GM19455 (cell line): ENCODE measurements around the gene OXLD1.

ENCODE experiments used
- ATAC-seq: cut with Tn5 transposase; IDR thresholded peaks from one replicate; pipeline ENCODE4 v1.9.1; 2021; ENCODE audit not compliant: unreplicated experiment

The OXLD1 gene

DNA sequence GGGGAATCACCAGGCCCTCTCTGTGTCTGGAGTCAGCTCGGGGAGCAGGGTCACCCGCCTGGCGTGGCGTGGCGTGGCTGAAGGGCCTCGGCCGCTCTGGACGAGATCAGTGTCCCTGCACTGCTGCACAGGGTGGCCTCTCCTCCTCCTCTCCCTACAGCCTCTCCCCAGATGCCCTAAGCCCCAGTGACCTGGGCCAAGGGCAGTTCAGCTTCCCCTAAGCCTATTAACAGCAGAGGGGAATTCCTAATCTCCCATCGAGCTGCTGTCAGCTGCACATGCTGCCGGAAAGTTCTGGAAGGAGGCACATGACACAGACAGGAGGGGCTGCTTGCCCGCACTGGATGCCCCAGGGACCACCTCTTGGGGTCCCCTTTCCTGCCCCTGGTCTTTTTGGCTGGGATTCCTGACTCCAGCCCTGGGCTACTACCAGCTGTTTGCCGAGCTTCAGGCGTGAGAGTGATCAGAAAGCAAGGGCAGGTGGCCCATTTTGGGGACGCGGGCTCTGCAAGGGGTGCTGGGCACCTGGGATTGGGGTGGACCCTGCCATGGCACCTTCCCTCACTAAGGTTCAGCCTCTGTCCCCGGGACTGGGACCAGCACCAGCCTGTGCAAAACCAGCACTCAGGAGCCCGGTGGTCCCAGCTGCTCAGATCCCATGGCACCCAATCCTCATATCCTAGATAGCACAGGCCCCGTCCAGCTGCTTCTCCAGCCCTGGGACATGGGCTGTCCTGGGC, 10.9 kb downstream of the OXLD1 start:
- ATAC-seq, result no peak

GRCh38 chr17:81652906-81653771, 13.3 kb downstream of the OXLD1 start:
- ATAC-seq, result no peak

- ATAC-seq, result no peak
Observed at GRCh38 chr17:81651692-81652091, 14.7 kb downstream of the OXLD1 start.

DNA sequence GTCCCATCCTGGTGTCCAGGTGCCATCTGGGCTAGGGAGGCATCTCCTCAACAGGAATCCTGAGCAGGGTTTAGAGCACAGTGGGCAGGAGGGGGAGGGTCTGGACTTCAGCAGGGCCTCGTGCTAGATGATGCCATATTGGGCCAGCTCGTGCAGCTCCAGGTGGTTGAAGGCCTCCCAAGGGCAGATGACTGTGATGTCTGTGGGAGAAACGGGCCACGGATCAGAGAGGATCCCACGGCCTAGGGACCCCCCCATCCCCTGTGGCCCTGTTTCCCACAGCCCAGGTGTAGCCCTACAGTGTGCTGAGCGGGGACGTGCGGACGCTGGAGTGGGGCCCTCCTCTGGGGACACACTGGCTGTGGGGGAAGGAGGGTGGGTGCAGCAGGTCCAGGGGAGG, 15.5 kb downstream of the OXLD1 start:
- no peak for ATAC-seq

DNA sequence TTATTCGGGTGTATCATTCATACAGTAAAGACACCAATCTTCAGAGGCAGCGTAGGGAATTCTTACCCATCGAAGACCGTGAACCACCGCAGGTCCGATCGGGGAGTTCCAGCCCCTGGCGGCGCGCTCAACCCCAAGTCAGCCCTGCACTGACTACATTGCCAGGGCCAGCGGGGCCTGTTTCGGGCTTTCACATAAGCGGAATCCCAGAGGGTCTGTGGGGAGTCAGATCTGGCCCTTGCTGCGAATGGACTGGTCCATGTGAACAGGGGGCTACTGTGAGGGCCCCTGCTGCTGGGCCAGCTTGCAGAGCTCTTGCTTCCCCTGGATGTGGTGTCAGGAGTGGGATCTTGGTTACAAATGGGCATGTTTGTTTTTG, 17.7 kb downstream of the OXLD1 start:
- ATAC-seq, result no peak

DNA sequence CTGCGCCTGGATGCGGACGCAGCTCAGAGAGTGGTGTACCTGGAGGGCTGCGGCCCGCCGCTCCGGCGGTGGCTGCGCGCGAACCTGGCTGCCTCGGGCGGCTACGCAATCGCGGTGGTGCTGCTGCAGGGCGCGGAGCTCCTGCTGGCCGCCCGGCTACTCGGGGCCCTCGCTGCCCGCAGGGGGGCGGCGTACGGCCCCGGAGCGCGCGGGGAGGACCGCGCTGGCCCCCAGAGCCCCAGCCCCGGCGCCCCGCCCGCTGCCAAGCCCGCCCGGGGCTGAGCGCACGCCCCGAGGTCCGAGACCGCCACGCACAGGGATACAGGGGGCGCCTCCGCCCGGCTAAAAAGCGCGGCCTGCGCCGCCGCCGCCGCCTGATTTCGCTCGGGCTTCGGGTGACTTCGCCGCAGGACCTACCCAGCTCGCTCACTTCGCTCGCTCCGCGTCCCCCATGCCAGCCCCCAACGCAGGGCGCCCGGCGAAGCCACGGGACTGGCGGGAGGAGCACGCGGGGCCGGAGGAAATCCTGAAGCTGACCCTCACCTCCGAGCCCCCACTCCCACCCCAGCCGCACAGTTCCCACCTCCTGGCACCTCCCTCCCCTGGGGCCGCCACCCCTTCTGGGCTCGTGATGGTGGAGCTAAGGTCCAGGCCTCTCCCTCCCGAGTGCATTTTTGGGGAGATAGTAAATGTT, 18.2 kb downstream of the OXLD1 start:
- no peak for ATAC-seq

DNA sequence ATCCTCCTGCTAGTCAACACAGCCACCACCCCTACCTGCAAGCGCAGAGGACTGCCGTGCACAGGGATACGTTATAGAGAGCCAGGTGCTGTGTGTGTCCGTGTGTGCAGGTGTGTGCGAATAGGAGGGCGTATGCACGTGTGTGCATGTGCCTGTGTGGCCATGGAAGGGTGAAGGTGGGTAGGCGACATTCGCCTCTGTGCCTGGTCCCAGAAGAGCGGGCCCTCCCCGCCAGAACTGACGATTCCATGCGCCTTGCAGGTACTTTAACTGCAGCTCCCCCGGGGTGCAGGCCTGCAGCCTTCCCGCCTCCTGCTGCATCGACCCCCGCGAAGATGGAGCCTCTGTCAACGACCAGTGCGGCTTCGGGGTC, 18.8 kb downstream of the OXLD1 start:
- no peak for ATAC-seq

DNA sequence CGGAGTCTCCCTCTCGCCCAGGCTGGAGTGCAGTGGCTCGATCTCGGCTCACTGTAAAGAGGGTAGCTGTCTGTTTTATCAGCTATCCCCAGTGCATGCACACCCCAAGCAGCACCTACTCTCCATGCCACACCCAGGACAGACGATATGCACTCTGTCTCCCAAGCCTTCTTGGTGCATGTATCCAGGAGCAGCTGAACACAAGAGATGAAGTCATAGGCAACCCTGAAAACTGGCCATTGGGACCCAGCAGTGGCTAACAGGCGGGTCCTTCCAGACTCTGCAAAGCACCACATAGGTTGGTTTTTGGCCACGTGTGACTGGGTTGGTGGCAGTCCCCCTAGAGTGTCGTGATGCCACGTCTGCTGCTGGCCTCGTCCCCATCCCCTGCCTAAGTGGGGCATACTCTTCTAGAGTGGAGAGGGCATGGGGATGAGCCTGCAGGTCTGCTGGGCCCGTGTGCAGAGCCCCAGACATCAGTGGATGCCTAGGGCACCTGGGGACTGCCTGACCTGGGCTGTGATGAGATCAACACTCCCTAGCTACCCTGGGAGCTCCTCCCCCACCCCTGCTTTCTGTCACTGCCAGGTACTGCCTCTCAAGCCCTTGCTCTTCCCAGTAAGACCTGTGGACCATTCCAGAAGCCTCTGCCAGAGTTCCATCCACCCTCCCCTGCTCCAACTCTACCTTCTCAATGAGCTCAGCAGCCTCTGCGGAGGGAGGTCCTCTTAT, 19.4 kb downstream of the OXLD1 start:
- ATAC-seq, result no peak

DNA sequence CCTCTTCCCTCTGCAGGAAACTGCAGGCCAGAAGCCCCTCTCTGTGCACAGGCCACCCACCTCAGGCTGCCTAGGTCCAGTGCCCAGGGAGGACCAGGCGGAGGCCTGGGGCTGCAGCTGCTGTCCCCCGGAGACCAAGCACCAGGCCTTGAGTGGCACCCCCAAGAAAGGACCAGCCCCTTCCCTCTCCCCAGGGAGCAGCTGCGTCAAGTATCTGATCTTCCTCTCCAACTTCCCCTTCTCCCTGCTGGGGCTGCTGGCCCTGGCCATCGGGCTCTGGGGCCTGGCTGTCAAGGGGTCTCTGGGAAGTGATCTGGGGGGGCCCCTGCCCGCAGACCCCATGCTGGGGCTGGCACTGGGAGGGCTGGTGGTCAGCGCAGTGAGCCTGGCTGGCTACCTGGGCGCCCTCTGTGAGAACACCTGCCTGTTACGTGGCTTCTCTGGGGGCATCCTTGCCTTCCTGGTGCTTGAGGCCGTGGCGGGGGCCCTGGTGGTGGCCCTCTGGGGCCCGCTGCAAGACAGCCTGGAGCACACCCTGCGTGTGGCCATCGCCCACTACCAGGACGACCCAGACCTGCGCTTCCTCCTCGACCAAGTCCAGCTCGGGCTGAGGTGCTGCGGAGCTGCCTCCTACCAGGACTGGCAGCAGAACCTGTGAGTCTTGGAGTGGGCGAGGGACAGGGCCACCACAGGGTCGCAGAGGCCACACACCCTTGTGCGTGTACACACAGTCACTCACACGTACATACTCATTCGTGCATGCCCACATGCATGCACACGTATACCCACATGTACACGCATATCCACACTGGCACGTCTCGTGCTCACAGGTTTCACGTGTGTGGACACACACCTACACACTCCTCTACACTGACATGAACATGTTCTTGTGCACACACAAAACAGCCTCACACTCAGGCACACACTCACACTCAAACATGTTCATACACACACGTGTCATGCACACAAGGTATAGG, 21.1 kb downstream of the OXLD1 start:
- ATAC-seq, result no peak

- ATAC-seq, result no peak
Observed at GRCh38 chr17:81644496-81644895, 21.9 kb downstream of the OXLD1 start.

DNA sequence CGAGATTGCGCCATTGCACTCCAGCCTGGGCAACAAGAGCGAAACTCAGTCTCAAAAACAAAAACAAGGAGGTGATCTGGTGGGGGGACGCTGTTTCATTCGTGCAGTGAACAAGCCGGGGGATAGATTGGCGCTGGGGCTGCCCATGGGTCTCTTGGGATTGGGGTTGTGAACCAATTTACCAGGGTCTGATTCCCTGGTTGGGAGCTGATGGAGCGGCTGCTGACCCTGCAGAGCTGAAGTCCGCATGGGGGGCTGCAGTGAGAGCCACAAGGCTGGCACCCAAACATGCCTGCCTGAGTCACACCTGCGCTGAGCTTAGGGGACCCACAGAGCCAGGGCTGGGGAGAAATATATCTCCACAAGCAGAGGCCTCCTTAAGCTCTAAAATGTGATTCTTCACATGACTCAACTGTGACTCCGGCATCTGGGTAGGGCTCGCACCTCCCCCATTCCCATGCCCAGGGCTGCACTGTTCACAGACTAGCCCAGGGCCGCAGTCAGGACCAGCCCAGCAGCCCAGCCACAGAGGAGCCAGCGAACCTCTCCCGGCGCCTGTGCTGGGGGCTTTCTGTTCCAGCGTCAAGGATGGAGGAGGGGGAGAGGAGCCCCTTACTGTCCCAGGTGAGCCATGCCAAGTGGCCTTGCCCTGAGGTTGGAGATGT, 24.4 kb downstream of the OXLD1 start:
- ATAC-seq, result no peak

DNA sequence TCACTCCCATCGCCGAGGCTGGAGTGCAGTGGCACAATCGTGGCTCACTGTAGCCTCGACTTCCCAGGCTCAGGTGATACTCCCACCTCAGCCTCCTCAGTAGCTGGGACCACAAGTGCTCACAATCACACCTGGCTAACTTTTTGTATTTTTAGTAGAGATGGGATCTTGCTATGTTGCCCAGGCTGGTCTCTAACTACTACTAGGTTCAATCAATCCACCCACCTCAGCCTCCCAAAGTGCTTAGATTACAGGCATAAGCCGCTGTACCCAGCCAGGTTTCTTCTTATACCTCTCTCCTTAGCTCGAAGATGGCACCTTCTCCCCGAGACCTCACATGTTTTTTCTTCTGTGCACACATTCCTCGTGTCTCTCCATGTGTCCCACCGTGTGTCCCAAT, 26.4 kb downstream of the OXLD1 start:
- no peak for ATAC-seq

- ATAC-seq, result no peak
Observed at GRCh38 chr17:81638683-81639082, 27.7 kb downstream of the OXLD1 start.

GRCh38 chr17:81636505-81637288, 29.7 kb downstream of the OXLD1 start, which contains the start of the genes NPLOC4 and TSPAN10:
TSS of gene NPLOC4 (minus strand) at chr17:81637112. CDS start at chr17:81636930, 182 bp downstream.
TSS of gene TSPAN10 (plus strand) at chr17:81637196. CDS start at chr17:81642413, 5,217 bp downstream.
- ATAC-seq, result peak; percentile 76

- ATAC-seq, result no peak
Observed at GRCh38 chr17:81635973-81636504, 30.4 kb downstream of the OXLD1 start.

DNA sequence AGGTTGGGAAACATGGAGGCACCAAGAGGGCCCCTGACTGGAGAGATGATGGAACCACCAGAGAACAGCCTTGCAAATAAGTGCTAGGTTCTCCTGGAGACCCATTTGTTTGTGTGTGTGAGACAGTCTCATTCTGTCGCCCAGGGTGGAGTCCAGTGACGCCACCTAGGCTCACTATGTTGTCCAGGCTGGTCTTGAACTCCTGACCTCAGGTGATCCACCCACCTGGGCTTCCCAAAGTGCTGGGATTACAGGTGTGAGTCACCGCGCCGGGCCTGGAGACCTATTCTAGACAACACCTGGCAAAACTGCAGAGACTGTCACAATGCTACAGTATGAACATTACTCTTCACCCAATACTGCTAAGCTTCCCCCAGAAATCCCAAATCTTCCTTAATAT, 31.0 kb downstream of the OXLD1 start:
- ATAC-seq, result no peak

DNA sequence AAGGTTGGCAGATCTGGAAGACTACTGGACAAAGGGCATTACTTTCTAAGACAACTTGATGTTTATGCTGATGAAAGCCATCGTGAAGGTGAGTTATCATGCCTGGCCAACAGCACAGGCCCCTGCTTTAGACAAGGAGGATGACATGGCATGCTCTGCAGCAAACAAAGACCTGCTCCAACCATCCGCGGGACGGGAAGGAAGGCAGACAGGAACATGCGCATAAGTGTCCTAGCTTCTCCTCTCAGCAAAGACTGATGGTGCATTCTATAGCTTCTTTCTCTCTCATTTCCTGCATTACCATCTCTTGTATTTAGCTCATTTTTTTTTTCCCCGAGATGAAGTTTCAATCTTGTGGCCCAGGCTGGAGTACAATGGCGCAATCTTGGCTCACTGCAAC, 34.9 kb downstream of the OXLD1 start:
- no peak for ATAC-seq

DNA sequence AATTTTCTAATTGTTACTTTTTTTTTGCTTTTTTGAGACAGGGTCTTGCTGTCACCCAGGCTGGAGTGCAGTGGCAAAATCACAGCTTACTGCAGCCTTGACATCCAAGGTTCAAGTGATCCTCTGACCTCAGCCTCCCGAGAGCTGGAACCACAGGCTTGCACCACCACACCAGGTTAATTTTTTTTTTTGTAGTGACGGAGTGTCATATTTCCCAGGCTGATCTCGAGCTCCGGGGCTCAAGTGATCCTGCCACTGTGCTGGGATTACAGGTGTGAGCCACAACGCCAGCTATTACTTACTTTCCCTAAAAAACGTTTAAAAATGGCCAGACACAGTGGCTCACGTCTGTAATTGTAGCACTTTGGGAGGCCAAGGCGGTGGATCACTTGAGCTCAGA, 36.1 kb downstream of the OXLD1 start:
- ATAC-seq, result no peak
